Endothelial cell of umbilical vein (primary cell): ENCODE measurements around the gene ERBB4. TPM values are rescaled to one million over a fixed set of nuclear protein-coding genes. Genes with fewer than 3 reads are reported as not detected.

Experiments used
- BruUV-seq: library from RNA; stranded (reverse); fragments of 400-500 nt; replicated peaks from 2 replicates; lab custom pipeline; 2021; lab: Mats Ljungman, UMichigan
- CTCF ChIA-PET: fragments of 300-600, 350-600 bp; sonication (Branson Sonifier 250); formaldehyde crosslinking; loops from one replicate; lab custom pipeline; 2021; ENCODE audit warnings: antibody characterized with exemption, inconsistent platforms; lab: Charles Lee
- POLR2A ChIA-PET: fragments of 300-600, 350-600 bp; sonication (Branson Sonifier 250); formaldehyde crosslinking; loops from one replicate; lab custom pipeline; 2021; ENCODE audit warnings: antibody characterized with exemption, inconsistent platforms; lab: Charles Lee
- DNase-seq: peaks from one replicate; pipeline ENCODE4 v3.0.0-alpha.2; 2011; ENCODE audit warnings: low read depth, low spot score
- FAIRE-seq: peaks from 2 replicates; lab custom pipeline; 2011; peaks lifted over from hg19 to GRCh38; lab: Jason Lieb, UNC
- H2AFZ ChIP-seq: 2 replicates; pipeline ENCODE4 v1.6.0; 2012; ENCODE audit warnings: low read depth, low read length, control low read depth, inconsistent platforms
- H3K27ac ChIP-seq: 2 replicates; pipeline ENCODE4 v1.5.1; 2011; ENCODE audit warnings: low read depth, mild to moderate bottlenecking, control low read depth, low read length, moderate library complexity; ENCODE audit not compliant: insufficient read depth
- H3K27me3 ChIP-seq, 2 experiments: 2 replicates each; pipeline versions ENCODE4 v1.6.0 to v1.6.1; 2011; ENCODE audit warnings: low read length in 2 of 2, mixed read lengths in 1 of 2; ENCODE audit not compliant: control insufficient read depth in 2 of 2, insufficient read depth in 2 of 2
- H3K36me3 ChIP-seq, 2 experiments: 2 replicates in 1 of 2; 3 replicates in 1 of 2; pipeline ENCODE4 v1.5.1; 2011; ENCODE audit warnings: low read length in 2 of 2, mild to moderate bottlenecking in 1 of 2, moderate library complexity in 1 of 2; ENCODE audit not compliant: control insufficient read depth in 2 of 2, insufficient read depth in 2 of 2; ENCODE audit errors: extremely low read depth in 1 of 2
- H3K4me1 ChIP-seq: 3 replicates; pipeline ENCODE4 v1.5.1; 2011; ENCODE audit warnings: mild to moderate bottlenecking, low read length; ENCODE audit not compliant: control insufficient read depth, insufficient read depth; ENCODE audit errors: extremely low read depth
- H3K4me2 ChIP-seq: 2 replicates; pipeline ENCODE4 v1.6.1; 2011; ENCODE audit warnings: low read length, control low read depth, mixed read lengths; ENCODE audit not compliant: insufficient read depth
- H3K4me3 ChIP-seq, 3 experiments: fragments of 200-600 bp in 1 of 3; sonication (generic), shearing (Covaris generic) in 1 of 3; replicated peaks in 1 of 3; 2 replicates each; pipeline ENCODE4 v1.5.1; 2011 to 2016; ENCODE audit warnings: control low read depth in 3 of 3, low read length in 3 of 3, mild to moderate bottlenecking in 2 of 3, inconsistent platforms in 1 of 3, low read depth in 1 of 3, moderate library complexity in 1 of 3; ENCODE audit not compliant: insufficient read depth in 1 of 3
- H3K79me2 ChIP-seq: 2 replicates; pipeline ENCODE4 v1.6.0; 2012; ENCODE audit warnings: low read length, inconsistent platforms; ENCODE audit not compliant: control insufficient read depth, insufficient read depth
- H3K9ac ChIP-seq: replicated peaks from 2 replicates; pipeline ENCODE3; 2011; ENCODE audit warnings: low read length, control low read depth; ENCODE audit not compliant: insufficient read depth; ENCODE audit errors: extremely low read depth
- H3K9me1 ChIP-seq: replicated peaks from 3 replicates; pipeline ENCODE4 v1.6.0; 2011; ENCODE audit warnings: mild to moderate bottlenecking, low read length; ENCODE audit not compliant: control insufficient read depth, insufficient read depth; ENCODE audit errors: extremely low read depth
- H3K9me3 ChIP-seq: replicated peaks from 2 replicates; pipeline ENCODE4 v1.5.1; 2012; ENCODE audit warnings: low read length, inconsistent platforms; ENCODE audit not compliant: control insufficient read depth, insufficient read depth
- H4K20me1 ChIP-seq: replicated peaks from 2 replicates; pipeline ENCODE3; 2011; ENCODE audit warnings: mild to moderate bottlenecking, low read length; ENCODE audit not compliant: control insufficient read depth, insufficient read depth; ENCODE audit errors: extremely low read depth
- CTCF ChIP-seq, 2 donors: IDR thresholded peaks; 1 replicate in 1 of 2; 2 replicates in 1 of 2; pipeline ENCODE4 v1.5.1; 2011; ENCODE audit warnings: low read length in 2 of 2, mild to moderate bottlenecking in 2 of 2, moderate library complexity in 2 of 2, control low read depth in 1 of 2, inconsistent platforms in 1 of 2, low read depth in 1 of 2; ENCODE audit not compliant: insufficient read depth in 1 of 2; ENCODE audit errors: extremely low read depth in 1 of 2
- EZH2 ChIP-seq: IDR thresholded peaks from 2 replicates; pipeline ENCODE4 v1.6.1; 2012; ENCODE audit warnings: borderline replicate concordance, low read depth, mild to moderate bottlenecking, moderate library complexity, low read length, inconsistent platforms; ENCODE audit not compliant: severe bottlenecking
- FOS ChIP-seq: IDR thresholded peaks from 2 replicates; pipeline ENCODE4 v1.6.1; 2011; ENCODE audit warnings: mild to moderate bottlenecking, low read length, moderate library complexity, borderline replicate concordance; ENCODE audit not compliant: insufficient read depth
- GATA2 ChIP-seq: IDR thresholded peaks from 2 replicates; pipeline ENCODE4 v1.7.0; 2011; ENCODE audit warnings: low read depth, mild to moderate bottlenecking, moderate library complexity, mixed read lengths, low read length; ENCODE audit not compliant: insufficient read length, insufficient read depth
- JUN ChIP-seq: IDR thresholded peaks from 2 replicates; pipeline ENCODE4 v1.6.1; 2011; ENCODE audit warnings: borderline replicate concordance, low read depth; ENCODE audit not compliant: insufficient read length, insufficient read depth
- MYC ChIP-seq: IDR thresholded peaks from one replicate; pipeline ENCODE4 v1.6.1; 2011; ENCODE audit warnings: mild to moderate bottlenecking, low read depth, low read length
- POLR2A ChIP-seq: IDR thresholded peaks from 2 replicates; pipeline ENCODE4 v1.6.1; 2012; ENCODE audit warnings: low read depth, mild to moderate bottlenecking, control low read depth, low read length
- POLR2AphosphoS5 ChIP-seq: IDR thresholded peaks from 2 replicates; pipeline ENCODE4 v1.6.1; 2012; ENCODE audit warnings: low read depth, mild to moderate bottlenecking, control low read depth, low read length, moderate library complexity; ENCODE audit not compliant: insufficient read depth
- dilution Hi-C: fragments of 300-500 bp; cut with MboI; formaldehyde crosslinking; loops from one replicate; pipeline ENCODE4 v1.15.0; 2019; ENCODE audit warnings: low sequenced_read_pairs; ENCODE audit not compliant: extremely low pct_ligation_motif_present
- intact Hi-C: fragments of 100-400 bp; cut with micrococcal nuclease; formaldehyde crosslinking; loops from one replicate; pipeline ENCODE4 v1.10.0; 2022
- polyA plus RNA-seq, 4 experiments: library from polyadenylated mRNA; depleted of rRNA in 3 of 4; stranded (reverse) in 3 of 4; unstranded in 1 of 4; fragments of >200 nt; gene quantifications; 2 replicates each; pipeline versions ENCODE4 v1.2.1 to v1.2.3, GENCODE V29; 2011 to 2012; ENCODE audit warnings: missing spikeins in 1 of 4
- total RNA-seq: library from RNA; stranded (reverse); gene quantifications from 2 replicates; pipeline ENCODE4 v1.2.3, GENCODE V29; 2021
- TF ChIP-seq, protein P1 (sequence below): IDR thresholded peaks from 2 replicates; pipeline ENCODE4 v1.6.1; 2011; ENCODE audit not compliant: insufficient read depth, insufficient read length

Gene ERBB4
- total and polyA plus RNA-seq, 2 donors (not counting 3 experiments of a cell fraction or from before 2014, with no cell fraction given): 0.01 to 0.27 TPM

GRCh38 chr2:211664321-211664720 is 874.3 kb downstream of the ERBB4 start:
- no peaks in the 10 kb centered on the region for H3K9me1 ChIP-seq
- H3K27ac ChIP-seq: no peak overlapping the region
- no peaks in the 10 kb centered on the region for H3K36me3 ChIP-seq
- no peaks in the 10 kb centered on the region for H4K20me1 ChIP-seq
- TF ChIP-seq, protein P1, sequence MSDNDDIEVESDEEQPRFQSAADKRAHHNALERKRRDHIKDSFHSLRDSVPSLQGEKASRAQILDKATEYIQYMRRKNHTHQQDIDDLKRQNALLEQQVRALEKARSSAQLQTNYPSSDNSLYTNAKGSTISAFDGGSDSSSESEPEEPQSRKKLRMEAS: no peak
- TF ChIP-seq POLR2AphosphoS5: no peak
- no peak for TF ChIP-seq FOS
- no peak for TF ChIP-seq GATA2
- TF ChIP-seq EZH2: no peak
- no peak for TF ChIP-seq JUN
- TF ChIP-seq MYC: no peak
- no peak for TF ChIP-seq CTCF (IDR thresholded peaks at IDR 0.05; ENCODE audit: extremely low read depth in 1 of 2, insufficient read depth in 1 of 2, low read depth in 1 of 2, low read length in 2 of 2)
- no peak for TF ChIP-seq POLR2A
- H3K4me3 ChIP-seq: no peak overlapping the region
- no peak overlapping the region for H2AFZ ChIP-seq
- no peaks in the 10 kb centered on the region for H3K27me3 ChIP-seq
- ChIA-PET CTCF (no interaction called here), POLR2A (no interaction called here)
- H3K4me1 ChIP-seq: no peaks in the 10 kb centered on the region
- BruUV-seq: no TSS peak
- no peak overlapping the region for H3K9ac ChIP-seq
- H3K9me3 ChIP-seq: no peaks in the 10 kb centered on the region
- FAIRE-seq (no peak), DNase-seq (no peak)
- intact Hi-C loops (no loop called here), dilution Hi-C loops (no loop called here)
- no peaks in the 10 kb centered on the region for H3K79me2 ChIP-seq
- no peak overlapping the region for H3K4me2 ChIP-seq
